Suppressor macrophage (primary cell): ENCODE data around the gene SYNGAP1.

Experiments used
- DNase-seq, 4 experiments: peaks; one replicate each; pipeline ENCODE4 v3.0.0-alpha.2; 2020 to 2022

SYNGAP1 gene

DNA sequence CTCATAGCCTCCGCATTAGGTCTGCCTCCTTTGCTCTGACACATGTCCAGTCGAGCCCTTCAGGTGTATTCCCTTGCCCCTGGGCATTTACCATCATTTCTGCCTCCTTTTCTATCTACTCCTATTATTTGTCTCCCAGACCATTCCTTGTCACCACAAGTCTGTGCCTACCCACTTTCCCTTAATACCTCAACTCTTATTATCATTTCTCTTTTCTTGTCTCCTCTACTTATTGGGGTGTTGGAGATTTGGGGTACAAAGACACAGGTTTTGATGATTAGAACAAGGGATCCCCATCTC lies 1.4 kb downstream of the SYNGAP1 start:
- no peak for DNase-seq

- no peak for DNase-seq
Observed at GRCh38 chr6:33423777-33424176, 3.9 kb downstream of the SYNGAP1 start.

GRCh38 chr6:33424855-33425667 lies 5.2 kb downstream of the SYNGAP1 start:
- DNase-seq: peak in 3 of 4 experiments; percentile 49 to 65 (median 54)

DNA sequence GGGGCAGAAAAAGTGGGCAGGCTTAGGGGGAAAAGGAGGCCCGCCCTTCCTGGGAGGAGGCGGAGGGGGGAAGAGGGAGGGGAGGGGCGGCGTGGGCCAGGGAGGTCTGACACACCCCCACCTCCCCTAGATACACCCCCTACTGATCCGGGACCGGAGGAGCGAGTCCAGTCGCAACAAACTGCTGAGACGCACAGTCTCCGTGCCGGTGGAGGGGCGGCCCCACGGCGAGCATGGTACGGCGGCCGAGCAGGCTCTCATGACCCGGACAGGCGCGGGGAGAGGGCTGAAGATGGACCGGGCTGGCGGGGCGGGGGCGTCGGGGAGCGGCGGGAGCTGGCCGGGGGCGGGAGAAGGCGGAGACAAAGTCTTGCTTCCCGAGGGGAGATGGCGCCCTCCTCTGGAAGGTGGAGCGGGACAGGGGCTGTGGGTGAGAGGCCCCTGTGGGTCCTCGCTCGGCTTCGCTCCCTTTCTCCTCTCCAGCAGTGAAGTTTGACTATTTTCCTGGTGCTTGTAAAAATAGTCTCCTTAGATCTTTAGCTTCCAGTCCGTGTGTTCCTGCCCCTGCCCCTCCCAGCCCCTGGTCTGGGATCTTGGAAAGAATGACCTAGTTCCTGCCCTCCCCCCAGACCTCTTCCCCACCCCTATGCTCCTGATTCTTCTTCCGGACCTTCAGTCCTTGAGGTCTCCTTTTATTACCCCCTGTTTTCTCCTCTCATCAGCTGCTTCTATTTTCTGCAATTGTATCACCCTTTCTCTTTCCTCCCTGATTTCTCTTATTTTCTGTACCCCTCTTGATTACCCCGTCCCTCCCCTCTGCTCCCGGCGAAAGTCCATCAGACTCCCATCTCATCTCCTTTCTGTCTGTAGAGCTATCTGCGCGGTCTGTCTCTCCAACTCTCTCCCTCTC lies 6.1 kb downstream of the SYNGAP1 start:
- peak; percentile 69 to 93 (median 84) for DNase-seq

GRCh38 chr6:33426590-33427511 lies 7.0 kb downstream of the SYNGAP1 start:
- peak in 3 of 4 experiments; percentile 28 to 39 (median 39) for DNase-seq

- peak in 3 of 4 experiments; percentile 33 to 77 (median 62) for DNase-seq
Observed at GRCh38 chr6:33427585-33428223, 7.8 kb downstream of the SYNGAP1 start.

DNA sequence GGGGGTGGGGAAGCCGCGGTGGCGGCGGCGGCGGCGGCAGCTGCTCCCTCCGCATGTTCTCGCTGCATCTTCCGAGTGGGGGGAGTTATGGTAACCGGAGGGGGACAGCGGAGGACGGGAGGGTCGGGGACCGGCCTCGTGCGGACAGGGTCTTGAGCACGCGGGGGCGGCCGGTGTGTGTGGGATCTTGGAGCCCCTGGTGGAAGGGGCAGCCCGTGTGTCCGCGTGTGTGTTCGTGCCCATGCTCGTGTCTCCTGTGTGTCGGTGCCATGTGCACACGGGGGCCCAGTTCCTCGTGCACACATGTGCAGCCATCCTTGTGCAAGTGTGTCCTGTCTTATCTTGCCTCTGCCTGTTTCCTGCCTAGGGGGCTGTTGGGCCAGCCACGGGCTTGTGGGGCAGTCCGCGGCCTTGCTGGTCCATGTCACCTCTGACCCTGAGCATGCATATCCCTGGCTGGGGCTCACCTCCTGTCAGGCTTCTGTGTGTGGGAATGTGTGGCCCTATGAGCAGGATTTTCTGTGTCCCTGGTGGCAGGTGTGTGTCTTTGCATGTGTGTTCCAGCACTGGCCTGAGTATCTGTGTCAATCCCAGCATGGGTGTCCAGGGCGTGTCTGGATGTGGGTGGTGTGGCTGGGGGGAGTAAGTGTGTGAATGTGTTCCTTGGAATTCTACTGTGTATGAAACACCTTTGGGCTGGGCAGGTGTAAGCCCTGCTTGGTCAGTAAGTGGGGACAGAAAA lies 8.5 kb downstream of the SYNGAP1 start:
- peak in 3 of 4 experiments; percentile 34 to 38 (median 36) for DNase-seq

- DNase-seq: no peak
Observed at GRCh38 chr6:33428966-33429749, 9.3 kb downstream of the SYNGAP1 start.

DNA sequence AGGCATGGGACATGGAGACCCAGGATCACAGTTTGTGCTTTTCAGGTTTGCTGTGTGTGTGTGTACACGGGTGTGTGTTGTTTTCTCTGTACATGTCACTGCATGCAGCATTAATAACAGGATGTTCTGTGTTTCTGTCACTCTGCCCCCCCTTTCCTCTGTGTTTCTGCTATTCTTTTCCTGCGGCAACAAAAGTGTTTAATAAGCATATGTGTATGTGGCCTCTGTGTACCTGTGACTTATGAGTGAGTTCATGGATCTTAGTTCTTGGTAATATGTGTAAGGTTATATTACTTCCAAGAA lies 9.8 kb downstream of the SYNGAP1 start:
- no peak for DNase-seq

DNA sequence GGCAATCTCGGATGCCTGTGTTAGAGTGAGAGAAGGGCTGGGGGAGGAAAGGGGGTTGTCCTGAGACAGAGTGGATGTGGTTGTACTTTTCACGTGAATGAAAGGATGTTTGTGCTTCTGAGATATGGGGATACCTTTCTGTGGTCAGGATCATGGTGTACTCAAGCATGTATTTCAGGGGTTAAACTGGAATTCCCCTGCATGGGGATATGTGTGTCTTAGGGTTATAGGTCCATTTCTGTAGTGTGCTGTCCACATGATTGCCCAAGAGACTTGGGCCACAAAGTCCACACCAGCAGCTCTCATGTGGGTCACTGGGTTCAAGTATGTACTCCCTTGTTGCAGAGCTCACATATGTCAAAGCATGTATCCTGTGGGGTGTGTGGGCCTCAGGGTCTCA lies 10.5 kb downstream of the SYNGAP1 start:
- DNase-seq: no peak

- DNase-seq: peak in 2 of 4 experiments; percentile 30 to 54
Observed at GRCh38 chr6:33430991-33431879, 11.4 kb downstream of the SYNGAP1 start.

DNA sequence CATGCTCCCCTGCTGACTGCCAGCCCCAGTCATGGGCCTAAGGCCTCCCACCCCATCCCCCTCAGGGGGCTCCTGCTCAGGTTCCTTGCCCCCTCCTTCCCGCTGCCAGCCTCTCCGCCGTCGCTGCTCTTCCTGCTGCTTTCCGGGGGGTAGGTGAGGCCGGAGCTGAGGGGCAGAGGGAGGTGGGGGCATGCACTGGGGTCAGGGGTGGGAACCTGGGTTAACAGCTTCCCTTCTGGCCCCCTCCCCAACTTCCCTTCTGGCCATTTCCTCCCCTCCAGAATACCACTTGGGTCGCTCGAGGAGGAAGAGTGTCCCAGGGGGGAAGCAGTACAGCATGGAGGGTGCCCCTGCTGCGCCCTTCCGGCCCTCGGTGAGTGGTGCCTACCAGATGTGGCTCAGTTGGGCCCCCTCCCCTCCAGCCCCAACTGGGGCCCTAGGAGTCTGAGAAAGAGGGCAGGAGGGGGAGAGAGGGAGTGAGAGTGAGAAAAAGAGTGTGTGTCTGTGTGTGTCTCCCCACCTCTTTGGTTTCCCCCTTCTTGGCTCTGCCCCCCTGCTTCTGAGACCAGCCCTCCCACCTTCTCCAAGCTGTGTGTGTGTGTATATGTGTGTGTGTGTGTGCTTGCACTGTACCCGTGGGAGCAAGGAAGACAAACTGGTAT lies 12.1 kb downstream of the SYNGAP1 start:
- DNase-seq: peak in 1 of 4 experiments; percentile 35

- no peak for DNase-seq
Observed at GRCh38 chr6:33432546-33432945, 12.7 kb downstream of the SYNGAP1 start.

DNA sequence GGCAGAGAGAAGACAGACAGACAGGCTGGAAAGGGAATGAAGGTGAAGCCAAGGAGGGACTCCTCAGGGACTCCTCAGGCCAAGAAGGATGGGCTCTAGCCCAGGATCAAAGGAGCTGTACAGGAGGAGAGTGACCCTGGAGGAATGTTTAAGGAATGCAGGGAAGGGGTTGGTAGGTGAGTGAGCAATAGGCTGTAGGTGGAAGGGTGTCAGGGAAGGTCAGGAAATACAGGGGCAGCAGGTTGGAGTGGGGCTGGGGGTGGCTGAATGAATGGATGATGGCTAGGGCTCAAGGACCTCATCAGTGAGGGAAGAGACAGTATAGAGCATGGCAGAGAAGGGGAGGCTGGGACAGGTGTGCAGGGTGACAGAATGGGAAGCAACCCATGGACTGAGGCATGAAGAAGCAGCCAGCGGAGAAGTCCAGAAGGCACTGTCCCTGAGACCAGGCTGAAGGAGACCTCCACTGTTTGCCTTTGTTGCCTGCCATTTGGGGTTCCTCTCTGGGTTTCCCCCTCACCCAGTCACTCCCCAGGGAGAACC lies 13.2 kb downstream of the SYNGAP1 start:
- no peak for DNase-seq

- DNase-seq: no peak
Observed at GRCh38 chr6:33433544-33434191, 13.8 kb downstream of the SYNGAP1 start.

- DNase-seq: peak; percentile 71 to 89 (median 84)
Observed at GRCh38 chr6:33434961-33435360, 15.1 kb downstream of the SYNGAP1 start.

DNA sequence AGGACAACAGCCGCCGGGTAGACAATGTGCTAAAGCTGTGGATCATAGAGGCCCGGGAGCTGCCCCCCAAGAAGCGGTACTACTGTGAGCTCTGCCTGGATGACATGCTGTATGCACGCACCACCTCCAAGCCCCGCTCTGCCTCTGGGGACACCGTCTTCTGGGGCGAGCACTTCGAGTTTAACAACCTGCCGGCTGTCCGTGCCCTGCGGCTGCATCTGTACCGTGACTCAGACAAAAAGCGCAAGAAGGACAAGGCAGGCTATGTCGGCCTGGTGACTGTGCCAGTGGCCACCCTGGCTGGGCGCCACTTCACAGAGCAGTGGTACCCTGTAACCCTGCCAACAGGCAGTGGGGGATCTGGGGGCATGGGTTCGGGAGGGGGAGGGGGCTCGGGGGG lies 17.8 kb downstream of the SYNGAP1 start:
- no peak for DNase-seq

GRCh38 chr6:33438978-33439594 lies 19.2 kb downstream of the SYNGAP1 start:
- DNase-seq: no peak
